ENCODE results near the gene ACOT12. TPM values are rescaled to one million over a fixed set of nuclear protein-coding genes. Genes with fewer than 3 reads are reported as not detected.

ACOT12 gene
- total RNA-seq, 1 experiment from 2014 or later = not detected

GRCh38 chr5:81303563-81303962 is 90.4 kb downstream of the ACOT12 start:
- TF ChIP-seq HMGXB4 (CRISPR knock-in tag; IDR thresholded peaks at IDR 0.05) = no peak
- H3K4me3 Mint-ChIP-seq = no peak overlapping the region; the same call in 1 of the 2 replicates

GRCh38 chr5:81302596-81302995 is 91.3 kb downstream of the ACOT12 start:
- Mint-ChIP-seq H3K4me3 (peak overlapping the region; percentile 96), H3K27me3 (ENCODE audit: low read depth) (no peaks in the 10 kb centered on the region), H3K9me3 (no peaks in the 10 kb centered on the region), H3K4me1 (peaks cover 17% of the 10 kb centered on the region), H3K36me3 (peaks cover 3% of the 10 kb centered on the region), H3K27ac (no peak overlapping the region)
- POLR2A ChIA-PET = interaction anchor here (1.0 to 1.3 kb wide), 2 partner anchors 11 to 17 kb away, joined by 3 read pairs; no protein-coding TSS in a partner anchor
- TF ChIP-seq OVOL2 (CRISPR knock-in tag; IDR thresholded peaks at IDR 0.05; ENCODE audit: borderline replicate concordance) = no peak
- TF ChIP-seq AR (CRISPR knock-in tag; IDR thresholded peaks at IDR 0.05) = no peak
- TF ChIP-seq ZNF423 (CRISPR knock-in tag; IDR thresholded peaks at IDR 0.05) = no peak
- no peak for TF ChIP-seq ZNF396 (CRISPR knock-in tag; IDR thresholded peaks at IDR 0.05; ENCODE audit: borderline replicate concordance)
- CTCF ChIA-PET = interaction anchor here (0.6 kb wide), 1 partner anchor 590 kb away, joined by 4 read pairs; no protein-coding TSS in a partner anchor
- no peak for DNase-seq (ENCODE audit: low spot score)
- no peak for ATAC-seq

More at GRCh38 chr5:81303563-81303962, 90.4 kb downstream of the ACOT12 start:
- no peak for ATAC-seq
- CTCF ChIA-PET = no interaction called here
- Mint-ChIP-seq H3K36me3 (peaks cover 3% of the 10 kb centered on the region), H3K27me3 (ENCODE audit: low read depth) (no peaks in the 10 kb centered on the region), H3K27ac (no peak overlapping the region), H3K4me1 (peaks cover 17% of the 10 kb centered on the region), H3K9me3 (no peaks in the 10 kb centered on the region)
- DNase-seq (ENCODE audit: low spot score) = no peak
- POLR2A ChIA-PET = no interaction called here

GRCh38 chr5:81301271-81302015 is 92.5 kb downstream of the ACOT12 start, which contains the start of gene ZCCHC9:
Gene ZCCHC9, plus strand, starts transcription at chr5:81301587. Its CDS starts 3,171 bp downstream, at chr5:81304758.
- peak; percentile 92 for DNase-seq (ENCODE audit: low spot score)
- CTCF ChIA-PET = interaction anchor here (0.7 to 3.2 kb wide), 7 partner anchors 14 to 863 kb away, joined by 3 to 19 read pairs (median 9); partner anchors contain the start of genes ACOT12 and CKMT2
- Mint-ChIP-seq H3K36me3 (peaks cover 3% of the 10 kb centered on the region), H3K4me3 (peak within 1 kb of the TSS; percentile 96), H3K27me3 (ENCODE audit: low read depth) (no peaks in the 10 kb centered on the region), H3K9me3 (no peaks in the 10 kb centered on the region), H3K27ac (peak within 1 kb of the TSS; percentile 99), H3K4me1 (peaks cover 17% of the 10 kb centered on the region)
- POLR2A ChIA-PET = interaction anchor here (0.8 to 1.3 kb wide), 4 partner anchors 10 to 19 kb away, joined by 3 read pairs; no protein-coding TSS in a partner anchor
- peak; percentile 92 for ATAC-seq
- TF ChIP-seq RORB (CRISPR knock-in tag; IDR thresholded peaks at IDR 0.05) (no peak), FOXK1 (CRISPR knock-in tag; IDR thresholded peaks at IDR 0.05) (peak; percentile 98), KAT7 (CRISPR knock-in tag; IDR thresholded peaks at IDR 0.05; ENCODE audit: borderline replicate concordance) (peak; percentile 95), IRF2 (CRISPR knock-in tag; IDR thresholded peaks at IDR 0.05; ENCODE audit: borderline replicate concordance, low read depth) (no peak), USF2 (CRISPR knock-in tag; IDR thresholded peaks at IDR 0.05) (no peak), AR (CRISPR knock-in tag; IDR thresholded peaks at IDR 0.05) (no peak), ZNF232 (CRISPR knock-in tag; IDR thresholded peaks at IDR 0.05) (0 out of 2 replicates have a peak, but pooled peaks have one; percentile 64), USF1 (CRISPR knock-in tag; IDR thresholded peaks at IDR 0.05) (peak; percentile 63; the same call in 1 of the 2 replicates), TP53 (CRISPR knock-in tag; IDR thresholded peaks at IDR 0.05) (no peak), ETV6 (CRISPR knock-in tag; IDR thresholded peaks at IDR 0.05) (peak; percentile 97), PREB (CRISPR knock-in tag; IDR thresholded peaks at IDR 0.05; ENCODE audit: borderline replicate concordance) (no peak), FOXP1 (CRISPR knock-in tag; IDR thresholded peaks at IDR 0.05; ENCODE audit: borderline replicate concordance) (peak; percentile 67; the same call in 1 of the 2 replicates), JUN (CRISPR knock-in tag; IDR thresholded peaks at IDR 0.05) (0 out of 2 replicates have a peak, but pooled peaks have one; percentile 20), CREM (CRISPR knock-in tag; IDR thresholded peaks at IDR 0.05) (peak; percentile 98), ATF1 (CRISPR knock-in tag; IDR thresholded peaks at IDR 0.05) (no peak)
